Ishikawa (cell line): ENCODE results near the gene GATAD2A.

Experiments
- ZBTB7A ChIP-seq: IDR thresholded peaks from 2 replicates; pipeline ENCODE4 v1.6.1; 2012; ENCODE audit warnings: low read depth
- TF ChIP-seq, protein P1 (sequence below): IDR thresholded peaks from 2 replicates; pipeline ENCODE4 v1.6.1; 2012

DNA sequence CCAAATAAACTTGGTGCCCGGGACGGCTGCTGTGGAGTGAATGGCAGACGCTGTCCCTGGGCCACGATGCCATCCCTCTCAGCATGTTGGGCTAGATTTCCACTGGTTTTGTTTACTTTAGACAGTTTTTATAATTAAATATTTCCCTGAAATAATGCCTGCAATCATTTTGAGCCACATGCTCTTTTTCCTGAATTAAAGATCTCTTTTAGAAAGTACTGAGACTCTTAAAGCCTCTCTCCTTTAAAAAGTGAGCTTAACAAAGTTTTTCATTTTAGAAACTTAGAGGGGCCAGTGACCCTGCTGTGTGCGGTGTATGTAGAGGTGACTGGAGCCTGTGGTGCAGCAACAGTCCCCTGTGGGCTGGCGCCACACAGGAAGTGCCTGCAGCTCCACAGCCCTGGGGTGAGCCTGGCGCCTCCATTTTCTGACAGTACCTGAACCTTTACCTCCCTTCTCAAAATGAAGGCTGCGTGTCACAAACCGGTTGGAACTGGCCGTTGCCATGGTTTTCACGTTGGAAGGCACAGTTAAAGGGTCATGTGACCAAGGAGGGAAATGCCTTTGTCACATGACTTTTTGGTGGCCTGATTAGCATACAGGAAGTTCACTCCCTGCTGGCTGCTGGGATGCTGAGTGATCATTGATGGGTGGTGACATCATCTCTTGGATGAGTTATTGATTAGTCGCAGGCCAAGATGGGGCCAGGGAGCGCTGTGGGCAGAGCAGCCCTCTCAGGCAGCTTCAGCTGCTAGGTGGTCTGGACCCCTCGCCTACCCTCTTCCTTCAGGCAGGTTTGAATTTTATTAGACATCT is 83.6 kb downstream of the GATAD2A start:
- TF ChIP-seq, protein P1, sequence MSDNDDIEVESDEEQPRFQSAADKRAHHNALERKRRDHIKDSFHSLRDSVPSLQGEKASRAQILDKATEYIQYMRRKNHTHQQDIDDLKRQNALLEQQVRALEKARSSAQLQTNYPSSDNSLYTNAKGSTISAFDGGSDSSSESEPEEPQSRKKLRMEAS, result 0 out of 2 replicates have a peak, but pooled peaks have one; percentile 24
- no peak for TF ChIP-seq ZBTB7A
